HepG2 (cell line): ENCODE results near the gene NRSN2. TPM values are rescaled to one million over a fixed set of nuclear protein-coding genes. Genes with fewer than 3 reads are reported as not detected.

Experiments used
- AKAP8 ChIP-seq: sonication (generic); formaldehyde crosslinking; IDR thresholded peaks from 2 replicates; pipeline ENCODE4 v1.5.1; 2020; ENCODE audit warnings: mild to moderate bottlenecking, missing genetic modification reagents
- ARID4A ChIP-seq: sonication (generic); formaldehyde crosslinking; IDR thresholded peaks from 2 replicates; pipeline ENCODE4 v1.5.0; 2020; ENCODE audit warnings: mild to moderate bottlenecking, missing genetic modification reagents, borderline replicate concordance
- CHCHD3 ChIP-seq: sonication (generic); formaldehyde crosslinking; IDR thresholded peaks from 2 replicates; pipeline ENCODE4 v1.8.0; 2022; ENCODE audit warnings: mild to moderate bottlenecking, missing genetic modification reagents, moderate library complexity
- HNF1A ChIP-seq, 2 experiments: sonication (generic) in 1 of 2; formaldehyde crosslinking in 1 of 2; IDR thresholded peaks; 2 replicates each; pipeline versions ENCODE4 v1.4.0 to v1.6.1; 2016 to 2020; ENCODE audit warnings: borderline replicate concordance in 1 of 2, low read depth in 1 of 2, mild to moderate bottlenecking in 1 of 2, missing genetic modification reagents in 1 of 2
- MTF1 ChIP-seq: sonication (generic); formaldehyde crosslinking; IDR thresholded peaks from 2 replicates; pipeline ENCODE4 v1.5.0; 2020; ENCODE audit warnings: missing genetic modification reagents
- ZNF280B ChIP-seq: sonication (generic); formaldehyde crosslinking; IDR thresholded peaks from 2 replicates; pipeline ENCODE4 v1.5.0; 2020; ENCODE audit warnings: missing genetic modification reagents, mild to moderate bottlenecking, borderline replicate concordance
- ZNF441 ChIP-seq: sonication (generic); formaldehyde crosslinking; IDR thresholded peaks from 2 replicates; pipeline ENCODE4 v1.7.0; 2021; ENCODE audit warnings: missing genetic modification reagents, borderline replicate concordance
- ZNF496 ChIP-seq: sonication (generic); formaldehyde crosslinking; IDR thresholded peaks from 2 replicates; pipeline ENCODE4 v1.8.1; 2023; ENCODE audit warnings: mild to moderate bottlenecking, moderate library complexity, missing genetic modification reagents; ENCODE audit not compliant: insufficient replicate concordance
- ZNF616 ChIP-seq: sonication (generic); formaldehyde crosslinking; IDR thresholded peaks from 2 replicates; pipeline ENCODE4 v1.5.0; 2020; ENCODE audit warnings: low read depth, mild to moderate bottlenecking, missing genetic modification reagents
- ZNF687 ChIP-seq: sonication (generic); formaldehyde crosslinking; IDR thresholded peaks from 2 replicates; pipeline ENCODE4 v1.5.1; 2020; ENCODE audit warnings: mild to moderate bottlenecking, missing genetic modification reagents, moderate library complexity
- polyA plus RNA-seq, 8 experiments: library from polyadenylated mRNA; depleted of rRNA in 3 of 8; stranded (reverse) in 7 of 8; unstranded in 1 of 8; fragments of >200 nt; fragmentation: Illumina TruSeq in 4 of 8; extraction: Trizol in 4 of 8; gene quantifications; 2 replicates each; pipeline versions ENCODE4 v1.2.1 to v1.2.3, GENCODE V29; 2011 to 2016; ENCODE audit warnings: low read depth in 4 of 8, missing spikeins in 1 of 8, mixed read lengths in 1 of 8; ENCODE audit not compliant: insufficient read depth in 1 of 8
- total RNA-seq, 5 experiments: library from RNA; depleted of rRNA; stranded (reverse); fragments of >200 nt; fragmentation: Illumina TruSeq; extraction: Trizol; gene quantifications; 2 replicates each; pipeline ENCODE4 v1.2.3, GENCODE V29; 2016; ENCODE audit warnings: low read depth in 1 of 5

NRSN2 gene
- total and polyA plus RNA-seq, 2 of the 13 experiments (the other 11 are each of a cell fraction or from before 2014, with no cell fraction given), result 32.3 to 49.4 TPM

- TF ChIP-seq ARID4A, result peak; percentile 62; the same call in 1 of the 2 replicates
- TF ChIP-seq ZNF687 (CRISPR knock-in tag), result peak; percentile 41
- peak; percentile 91 for TF ChIP-seq AKAP8
- 0 out of 2 replicates have a peak, but pooled peaks have one; percentile 42 for TF ChIP-seq ZNF441
- no peak for TF ChIP-seq ZNF616 (CRISPR knock-in tag)
- no peak for TF ChIP-seq ZNF496 (CRISPR knock-in tag)
- no peak for TF ChIP-seq MTF1
- TF ChIP-seq HNF1A (IDR thresholded peaks at IDR 0.05; ENCODE audit: low read depth), result peak; percentile 22; the same call in 1 of the 2 replicates
- peak; percentile 13; the same call in 1 of the 2 replicates for TF ChIP-seq HNF1A (CRISPR knock-in tag; IDR thresholded peaks at IDR 0.05; ENCODE audit: borderline replicate concordance)
- no peak; the same call in none of the 2 replicates for TF ChIP-seq ZNF280B (CRISPR knock-in tag)
- 0 out of 2 replicates have a peak, but pooled peaks have one; percentile 11 for TF ChIP-seq CHCHD3 (CRISPR knock-in tag)
Observed at GRCh38 chr20:325045-325888, 21.6 kb upstream of the NRSN2 start, which contains the start of gene SOX12 (continued).
